SHP77 (cell line): ENCODE data around the gene MLXIP.

Experiments used
- DNase-seq, 2 experiments: peaks; one replicate each; lab custom pipeline; 2025; lab: John Stamatoyannopoulos, UW

MLXIP gene

GRCh38 chr12:122185494-122186082 is 107.0 kb downstream of the MLXIP start:
- DNase-seq = no peak

DNA sequence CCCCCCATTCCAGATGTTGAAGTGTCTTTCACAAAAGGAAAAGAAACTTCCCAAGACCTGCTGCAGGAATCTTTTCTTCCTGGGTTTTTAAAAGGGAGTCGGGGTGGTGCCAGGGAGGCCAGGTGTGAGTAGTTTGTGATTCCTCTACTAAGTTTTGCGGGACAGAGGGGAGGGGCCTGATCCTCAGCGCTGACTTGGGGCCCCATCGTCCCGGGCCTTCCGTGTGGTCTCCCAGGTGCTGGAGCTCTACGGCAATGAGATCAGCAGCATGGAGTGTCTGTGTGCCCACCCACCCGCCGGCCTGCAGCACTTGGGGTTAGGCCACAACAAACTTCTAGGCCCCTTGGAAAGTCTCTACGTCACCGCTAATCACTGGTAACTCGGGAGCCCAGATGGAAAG is 108.9 kb downstream of the MLXIP start:
- no peak for DNase-seq

- no peak for DNase-seq
These were observed 111.3 kb downstream of the MLXIP start for GRCh38 chr12:122189626-122190475.

DNA sequence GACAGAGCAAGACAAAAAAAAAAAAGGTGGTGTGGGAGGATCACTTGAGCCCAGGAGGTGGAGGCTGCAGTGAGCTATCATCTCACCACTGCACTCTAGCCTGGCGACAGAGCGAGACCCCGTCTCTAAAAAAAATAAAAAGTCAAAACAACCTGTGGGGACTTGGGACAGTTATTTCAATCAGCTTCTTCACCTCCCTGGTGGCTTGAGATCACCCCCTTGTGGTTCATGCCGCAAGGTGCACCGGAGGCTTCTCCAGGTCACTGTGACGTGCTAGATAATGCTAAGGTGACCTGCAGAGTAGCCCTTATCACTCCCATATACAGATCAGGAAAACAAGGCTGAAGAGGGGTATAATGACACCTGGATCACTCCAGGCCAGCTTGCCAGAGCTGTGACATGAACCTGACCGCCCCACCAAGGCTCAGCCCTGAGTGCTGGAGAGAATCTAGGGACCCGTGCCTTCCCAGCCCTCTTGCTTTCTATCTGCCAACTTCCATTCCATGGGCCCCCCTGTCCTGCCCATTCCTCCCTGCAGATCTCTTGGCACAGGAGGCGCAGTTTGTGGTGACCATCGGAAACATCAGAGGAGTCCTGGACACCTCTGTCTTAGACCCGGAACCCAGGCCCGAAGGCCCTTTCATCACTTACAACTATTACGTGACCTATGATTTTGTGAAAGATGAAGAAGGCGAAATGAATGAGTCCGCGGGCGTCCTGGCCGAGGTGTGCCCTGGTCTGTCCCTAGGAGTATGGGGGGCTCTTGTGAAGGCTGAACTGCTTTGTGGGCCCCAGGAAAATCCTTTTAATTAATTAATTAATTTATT is 112.5 kb downstream of the MLXIP start:
- peak; percentile 66 to 69 for DNase-seq

GRCh38 chr12:122192441-122192840 is 113.9 kb downstream of the MLXIP start:
- DNase-seq = no peak

GRCh38 chr12:122194804-122195203 is 116.2 kb downstream of the MLXIP start:
- DNase-seq = no peak

DNA sequence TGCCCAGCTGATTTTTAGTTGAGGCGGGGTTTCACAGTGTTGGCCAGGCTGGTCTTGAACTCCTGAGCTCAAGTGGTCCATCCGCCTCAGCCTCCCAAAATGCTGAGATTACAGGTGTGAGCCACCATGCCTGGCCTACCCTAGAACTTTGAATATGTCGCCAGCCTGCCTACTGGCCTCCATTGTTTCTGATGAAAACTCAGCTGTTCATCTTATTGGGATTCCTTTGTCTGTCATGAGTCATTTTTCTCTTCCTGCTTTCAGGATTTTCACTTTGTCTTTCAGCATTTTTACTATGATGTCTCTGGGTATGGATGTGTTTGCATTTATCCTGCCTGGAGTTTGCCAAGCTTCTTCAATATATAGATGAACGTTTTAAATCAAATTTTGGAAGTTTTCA is 116.8 kb downstream of the MLXIP start:
- DNase-seq = no peak
